ENCODE results near the gene VASP. TPM values are rescaled to one million over a fixed set of nuclear protein-coding genes. Genes with fewer than 3 reads are reported as not detected.

The VASP gene
- total RNA-seq, 1 donor from 2014 or later = 106 TPM

DNA sequence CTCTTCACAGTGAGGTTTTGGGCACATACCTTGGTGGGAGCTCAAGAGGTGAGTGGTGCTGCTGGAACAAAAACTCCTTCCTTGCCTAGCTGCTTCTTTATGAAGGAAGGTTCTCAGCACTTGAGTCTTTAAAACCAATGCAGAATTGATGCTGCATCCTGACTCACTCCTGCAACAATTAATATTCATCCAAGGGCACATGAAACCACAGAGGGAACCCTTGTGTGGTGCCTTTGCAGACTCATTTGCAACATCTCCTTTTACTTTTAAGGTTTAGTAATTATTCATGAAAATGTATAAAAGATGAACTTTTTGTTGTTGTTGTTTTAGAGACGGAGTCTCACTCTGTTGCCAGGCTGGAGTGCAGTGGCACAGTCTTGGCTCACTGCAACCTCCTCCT, 47.2 kb downstream of the VASP start:
- TF ChIP-seq, protein P1, sequence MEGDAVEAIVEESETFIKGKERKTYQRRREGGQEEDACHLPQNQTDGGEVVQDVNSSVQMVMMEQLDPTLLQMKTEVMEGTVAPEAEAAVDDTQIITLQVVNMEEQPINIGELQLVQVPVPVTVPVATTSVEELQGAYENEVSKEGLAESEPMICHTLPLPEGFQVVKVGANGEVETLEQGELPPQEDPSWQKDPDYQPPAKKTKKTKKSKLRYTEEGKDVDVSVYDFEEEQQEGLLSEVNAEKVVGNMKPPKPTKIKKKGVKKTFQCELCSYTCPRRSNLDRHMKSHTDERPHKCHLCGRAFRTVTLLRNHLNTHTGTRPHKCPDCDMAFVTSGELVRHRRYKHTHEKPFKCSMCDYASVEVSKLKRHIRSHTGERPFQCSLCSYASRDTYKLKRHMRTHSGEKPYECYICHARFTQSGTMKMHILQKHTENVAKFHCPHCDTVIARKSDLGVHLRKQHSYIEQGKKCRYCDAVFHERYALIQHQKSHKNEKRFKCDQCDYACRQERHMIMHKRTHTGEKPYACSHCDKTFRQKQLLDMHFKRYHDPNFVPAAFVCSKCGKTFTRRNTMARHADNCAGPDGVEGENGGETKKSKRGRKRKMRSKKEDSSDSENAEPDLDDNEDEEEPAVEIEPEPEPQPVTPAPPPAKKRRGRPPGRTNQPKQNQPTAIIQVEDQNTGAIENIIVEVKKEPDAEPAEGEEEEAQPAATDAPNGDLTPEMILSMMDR (conservative IDR thresholded peaks at IDR 0.05; ENCODE audit: low read depth, low read length) = no peak
- H3K4me3 ChIP-seq (ENCODE audit: low read depth, low read length) = no peak overlapping the region
- no peak for DNase-seq (ENCODE audit: low read depth)

DNA sequence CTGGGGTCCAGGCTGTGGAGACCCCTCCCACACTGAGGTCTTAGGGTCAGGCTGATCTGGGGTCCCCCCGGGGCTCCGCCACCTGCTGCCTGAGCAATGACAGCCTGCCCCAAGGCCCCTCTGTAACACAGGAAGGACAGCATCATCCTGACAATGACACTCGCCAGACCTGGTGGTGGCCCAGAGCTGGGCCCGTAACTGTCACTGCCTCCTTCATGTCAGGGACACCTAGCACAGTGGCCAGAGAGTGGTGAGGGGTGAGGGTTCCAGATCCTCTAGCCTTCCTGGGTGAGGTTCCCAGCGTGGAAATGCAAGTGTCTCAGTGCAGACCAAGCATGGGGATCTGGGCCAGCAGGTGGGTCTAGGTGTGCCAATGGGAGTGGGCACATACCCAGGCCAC, 49.6 kb downstream of the VASP start:
- H3K4me3 ChIP-seq (ENCODE audit: low read depth, low read length) = no peak overlapping the region
- DNase-seq (ENCODE audit: low read depth) = no peak
- TF ChIP-seq, protein P1 (conservative IDR thresholded peaks at IDR 0.05; ENCODE audit: low read depth, low read length) = no peak

- DNase-seq (ENCODE audit: low read depth) = no peak
- H3K4me3 ChIP-seq (ENCODE audit: low read depth, low read length) = no peak overlapping the region
- TF ChIP-seq, protein P1 (conservative IDR thresholded peaks at IDR 0.05; ENCODE audit: low read depth, low read length) = peak; percentile 75
Measured at GRCh38 chr19:45558399-45558878, 51.2 kb downstream of the VASP start.

DNA sequence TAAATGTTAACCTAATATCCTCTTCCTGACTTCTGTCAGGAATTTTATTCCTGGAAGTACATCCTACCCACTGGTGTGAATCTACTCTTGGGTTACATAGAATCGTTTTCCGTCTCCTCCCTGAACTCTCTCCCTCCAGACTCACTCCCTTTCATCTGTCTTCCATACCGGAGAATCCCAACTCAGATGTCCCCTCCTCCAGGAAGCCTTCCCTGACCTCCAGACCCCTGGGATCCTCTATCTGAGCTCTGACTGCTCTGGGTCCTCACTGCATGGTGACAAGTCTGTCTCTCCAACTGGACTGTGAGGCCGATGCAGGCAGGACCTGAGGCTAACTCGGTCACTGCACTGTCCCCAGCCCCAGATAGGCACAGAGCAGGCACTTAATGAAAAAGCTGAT, 52.8 kb downstream of the VASP start:
- TF ChIP-seq, protein P1 (conservative IDR thresholded peaks at IDR 0.05; ENCODE audit: low read depth, low read length) = no peak
- DNase-seq (ENCODE audit: low read depth) = no peak
- H3K4me3 ChIP-seq (ENCODE audit: low read depth, low read length) = no peak overlapping the region

DNA sequence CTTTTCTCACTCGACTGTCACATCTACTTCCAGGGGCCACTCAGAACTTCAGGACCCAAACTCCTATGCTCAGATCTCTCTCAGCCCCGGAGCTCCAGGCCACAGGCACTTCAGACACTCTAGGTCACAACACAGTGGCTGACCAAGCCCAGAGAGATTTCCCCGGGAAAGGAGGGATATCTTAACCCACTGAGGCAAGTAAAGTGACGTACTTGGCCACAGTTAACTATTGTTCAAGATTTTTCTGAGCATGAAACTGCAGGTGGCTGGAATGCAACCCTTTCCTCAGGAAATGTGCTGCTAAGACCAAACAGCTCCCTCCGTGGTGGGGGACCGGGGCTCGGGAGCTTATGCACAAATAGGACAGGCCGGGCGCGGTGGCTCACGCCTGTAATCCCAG, 53.4 kb downstream of the VASP start:
- no peak overlapping the region for H3K4me3 ChIP-seq (ENCODE audit: low read depth, low read length)
- TF ChIP-seq, protein P1 (conservative IDR thresholded peaks at IDR 0.05; ENCODE audit: low read depth, low read length) = no peak
- no peak for DNase-seq (ENCODE audit: low read depth)

DNA sequence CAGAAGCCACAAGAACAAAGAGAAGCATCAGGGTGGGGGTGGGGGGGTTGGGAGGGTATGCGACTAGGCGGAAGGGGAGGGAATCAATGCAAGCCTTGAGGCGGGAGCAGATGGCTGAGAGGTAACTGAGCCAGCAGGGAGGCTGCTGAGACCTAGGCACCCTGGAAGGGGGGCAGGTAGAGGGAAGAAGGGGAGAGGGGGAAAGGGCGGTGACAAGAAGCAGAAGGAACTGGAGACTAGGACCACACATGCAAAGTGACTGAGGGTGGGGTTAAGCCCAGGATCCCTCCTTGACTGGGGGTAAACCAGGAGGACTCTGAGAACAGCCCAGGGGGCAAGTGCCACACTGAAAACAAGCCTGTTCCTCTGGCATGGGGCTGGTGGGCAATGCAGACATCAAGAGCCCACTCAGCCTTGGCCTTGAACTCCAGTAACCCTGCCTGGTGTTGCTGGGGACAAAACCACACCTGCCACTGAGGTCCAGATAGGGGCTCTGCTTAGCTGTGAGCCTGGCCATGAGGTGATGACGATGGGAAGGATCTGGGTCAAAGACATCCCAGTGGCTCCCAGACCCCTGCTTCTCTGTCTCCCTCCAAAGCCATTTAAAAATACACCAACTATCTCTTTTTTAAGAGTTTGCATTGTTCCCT, 57.0 kb downstream of the VASP start:
- TF ChIP-seq, protein P1 (conservative IDR thresholded peaks at IDR 0.05; ENCODE audit: low read depth, low read length) = no peak
- no peak for DNase-seq (ENCODE audit: low read depth)
- H3K4me3 ChIP-seq (ENCODE audit: low read depth, low read length) = no peak overlapping the region

GRCh38 chr19:45567609-45568008, 60.3 kb downstream of the VASP start:
- DNase-seq (ENCODE audit: low read depth) = no peak
- no peak overlapping the region for H3K4me3 ChIP-seq (ENCODE audit: low read depth, low read length)
- TF ChIP-seq, protein P1 (conservative IDR thresholded peaks at IDR 0.05; ENCODE audit: low read depth, low read length) = no peak

All from epithelial cell of proximal tubule (primary cell).